NCI-H2227 treated with DMSO at 0.1 percent for 48 hours (cell line): ENCODE measurements around the gene RNF19B.
A peak's percentile ranks its signal among the peaks of the same experiment; 100 is the strongest.
"Not testable (repeated sequence)": the region's sequence is repeated elsewhere in the genome, so short reads cannot be mapped to it uniquely, and the experiment has no call there.

Source experiments
- DNase-seq: peaks from one replicate; lab custom pipeline; 2025; lab: John Stamatoyannopoulos, UW

The RNF19B gene, protein sequence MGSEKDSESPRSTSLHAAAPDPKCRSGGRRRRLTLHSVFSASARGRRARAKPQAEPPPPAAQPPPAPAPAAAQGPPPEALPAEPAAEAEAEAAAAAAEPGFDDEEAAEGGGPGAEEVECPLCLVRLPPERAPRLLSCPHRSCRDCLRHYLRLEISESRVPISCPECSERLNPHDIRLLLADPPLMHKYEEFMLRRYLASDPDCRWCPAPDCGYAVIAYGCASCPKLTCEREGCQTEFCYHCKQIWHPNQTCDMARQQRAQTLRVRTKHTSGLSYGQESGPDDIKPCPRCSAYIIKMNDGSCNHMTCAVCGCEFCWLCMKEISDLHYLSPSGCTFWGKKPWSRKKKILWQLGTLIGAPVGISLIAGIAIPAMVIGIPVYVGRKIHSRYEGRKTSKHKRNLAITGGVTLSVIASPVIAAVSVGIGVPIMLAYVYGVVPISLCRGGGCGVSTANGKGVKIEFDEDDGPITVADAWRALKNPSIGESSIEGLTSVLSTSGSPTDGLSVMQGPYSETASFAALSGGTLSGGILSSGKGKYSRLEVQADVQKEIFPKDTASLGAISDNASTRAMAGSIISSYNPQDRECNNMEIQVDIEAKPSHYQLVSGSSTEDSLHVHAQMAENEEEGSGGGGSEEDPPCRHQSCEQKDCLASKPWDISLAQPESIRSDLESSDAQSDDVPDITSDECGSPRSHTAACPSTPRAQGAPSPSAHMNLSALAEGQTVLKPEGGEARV

DNA sequence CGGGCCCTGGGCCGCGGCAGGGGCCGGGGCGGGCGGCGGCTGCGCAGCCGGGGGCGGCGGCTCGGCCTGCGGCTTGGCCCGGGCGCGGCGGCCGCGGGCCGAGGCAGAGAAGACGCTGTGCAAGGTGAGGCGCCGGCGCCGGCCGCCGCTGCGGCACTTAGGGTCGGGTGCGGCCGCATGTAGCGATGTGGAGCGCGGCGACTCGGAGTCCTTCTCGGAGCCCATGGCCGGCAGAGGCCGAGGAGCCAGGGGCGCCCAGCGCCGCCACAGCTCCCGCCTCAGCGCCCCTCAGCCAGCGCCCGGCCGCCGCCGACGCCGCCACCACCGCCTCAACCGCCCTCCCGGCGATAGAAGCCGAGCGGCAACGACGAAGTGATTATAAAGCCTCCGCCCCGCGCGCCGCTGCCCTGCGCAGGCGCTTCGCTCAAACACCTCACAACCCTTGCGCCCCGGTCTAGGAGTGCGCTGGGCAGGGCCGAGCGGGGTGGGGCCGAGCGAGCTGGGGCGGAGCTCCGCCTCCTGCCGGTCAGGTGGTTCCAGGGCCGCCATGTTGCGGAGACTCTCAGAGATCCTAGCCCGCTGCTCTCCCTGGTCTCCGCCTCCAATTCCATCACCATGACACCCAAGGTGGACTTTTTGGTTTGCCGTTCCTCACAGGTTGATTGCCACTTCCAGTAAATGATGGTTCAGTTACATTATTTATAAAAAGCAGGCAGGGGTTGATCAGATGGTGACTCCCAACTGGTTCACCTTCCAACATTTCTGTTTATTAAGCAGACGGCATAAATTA is at the start of gene RNF19B:
RNF19B (minus strand) TSS at position 349 of the 790 bp plus-strand sequence; CDS start at position 225, 124 bp downstream.
- peak; percentile 96 for DNase-seq

DNA sequence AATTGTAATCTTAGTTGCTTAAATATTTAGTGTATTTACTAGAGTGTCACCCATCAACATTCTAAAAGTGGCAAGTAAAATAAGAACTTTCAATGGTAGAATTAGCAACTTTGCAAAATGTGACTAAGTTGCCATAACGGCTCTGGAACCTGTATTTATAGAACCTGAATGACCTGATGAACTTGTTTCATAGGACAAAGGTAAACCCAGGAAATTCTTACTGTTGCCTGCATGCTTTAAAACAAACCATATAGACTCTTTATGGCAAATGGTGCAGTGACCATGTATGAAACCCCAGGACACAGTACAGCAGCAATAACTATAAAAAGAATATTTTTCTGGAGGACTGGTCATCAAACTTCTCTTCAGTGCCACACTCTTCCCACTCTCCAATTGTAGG is 49.2 kb upstream of the RNF19B start:
- DNase-seq = no peak

DNA sequence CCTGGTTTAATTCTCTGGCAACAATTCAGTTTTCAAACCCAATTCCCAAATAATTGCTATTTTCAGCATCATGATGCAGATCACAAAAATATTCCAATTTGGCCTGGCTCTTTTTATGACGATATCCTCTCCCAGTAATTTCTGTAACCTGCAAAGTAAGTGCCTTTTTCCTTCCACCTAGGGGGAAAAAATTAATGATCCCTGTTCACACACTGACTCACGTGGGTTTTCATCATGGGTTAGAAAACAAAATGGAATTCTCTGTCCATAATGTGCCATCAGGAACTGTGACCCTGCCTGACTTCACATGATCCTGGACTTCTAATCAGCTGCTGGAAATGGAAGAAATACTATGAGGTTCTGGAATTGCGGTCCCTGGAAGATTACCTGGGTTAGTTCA is 47.6 kb upstream of the RNF19B start:
- DNase-seq = no peak

DNA sequence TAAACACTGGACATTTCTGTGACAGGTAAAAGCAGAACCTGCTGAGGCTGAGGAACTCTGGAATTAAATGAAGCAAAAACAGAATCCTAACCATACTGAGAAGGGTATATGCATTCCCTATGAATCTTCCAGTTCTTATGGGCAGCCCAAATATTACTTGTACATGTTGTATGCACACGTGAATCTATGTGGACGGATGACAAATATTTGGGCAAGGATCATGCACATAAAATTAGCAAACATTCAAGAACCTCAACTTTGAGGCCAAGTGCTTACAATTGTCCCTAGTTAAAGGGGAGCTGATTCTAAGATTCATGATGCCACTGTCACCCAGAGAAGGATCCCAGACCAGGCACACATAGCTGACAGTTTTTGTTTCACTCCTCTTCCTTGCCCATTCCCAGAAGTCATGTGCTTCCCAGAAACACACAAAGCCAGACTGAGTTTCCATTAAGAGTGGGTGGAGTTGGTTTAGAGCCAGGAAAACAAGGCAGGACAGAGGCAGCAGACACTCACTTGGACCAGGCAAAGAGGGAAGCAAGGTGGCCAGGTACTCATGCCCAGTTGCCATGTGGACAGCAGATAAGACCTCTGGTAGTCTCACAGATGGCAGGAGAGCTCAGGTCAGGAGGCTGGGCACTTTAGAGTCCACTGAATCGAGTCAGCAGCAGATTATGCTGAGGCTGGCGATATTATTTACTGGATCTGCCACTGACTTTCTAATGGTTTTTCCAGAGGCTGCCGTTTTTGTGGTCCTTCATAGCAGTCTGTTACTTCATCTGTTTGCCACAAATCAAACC is 46.5 kb upstream of the RNF19B start:
- DNase-seq = no peak

DNA sequence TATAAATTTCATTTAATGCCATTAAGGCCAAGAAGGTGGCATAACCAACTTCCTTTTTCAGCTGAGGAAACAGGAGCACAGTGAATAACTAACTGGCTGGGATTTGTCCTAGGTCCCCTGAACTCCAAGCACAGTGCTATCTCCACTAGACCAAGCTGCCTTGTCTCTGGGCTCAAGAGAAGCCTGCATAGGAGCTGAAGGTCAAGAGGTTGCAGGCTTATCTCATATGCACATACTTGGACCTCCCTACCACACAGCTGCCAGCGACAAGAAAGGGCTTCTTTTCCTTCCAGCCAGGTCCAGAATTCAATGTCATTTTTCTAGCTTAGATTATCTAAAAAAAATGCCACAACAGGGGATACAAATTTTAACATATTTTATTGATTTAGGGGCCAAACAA is 45.0 kb upstream of the RNF19B start:
- DNase-seq = no peak

DNA sequence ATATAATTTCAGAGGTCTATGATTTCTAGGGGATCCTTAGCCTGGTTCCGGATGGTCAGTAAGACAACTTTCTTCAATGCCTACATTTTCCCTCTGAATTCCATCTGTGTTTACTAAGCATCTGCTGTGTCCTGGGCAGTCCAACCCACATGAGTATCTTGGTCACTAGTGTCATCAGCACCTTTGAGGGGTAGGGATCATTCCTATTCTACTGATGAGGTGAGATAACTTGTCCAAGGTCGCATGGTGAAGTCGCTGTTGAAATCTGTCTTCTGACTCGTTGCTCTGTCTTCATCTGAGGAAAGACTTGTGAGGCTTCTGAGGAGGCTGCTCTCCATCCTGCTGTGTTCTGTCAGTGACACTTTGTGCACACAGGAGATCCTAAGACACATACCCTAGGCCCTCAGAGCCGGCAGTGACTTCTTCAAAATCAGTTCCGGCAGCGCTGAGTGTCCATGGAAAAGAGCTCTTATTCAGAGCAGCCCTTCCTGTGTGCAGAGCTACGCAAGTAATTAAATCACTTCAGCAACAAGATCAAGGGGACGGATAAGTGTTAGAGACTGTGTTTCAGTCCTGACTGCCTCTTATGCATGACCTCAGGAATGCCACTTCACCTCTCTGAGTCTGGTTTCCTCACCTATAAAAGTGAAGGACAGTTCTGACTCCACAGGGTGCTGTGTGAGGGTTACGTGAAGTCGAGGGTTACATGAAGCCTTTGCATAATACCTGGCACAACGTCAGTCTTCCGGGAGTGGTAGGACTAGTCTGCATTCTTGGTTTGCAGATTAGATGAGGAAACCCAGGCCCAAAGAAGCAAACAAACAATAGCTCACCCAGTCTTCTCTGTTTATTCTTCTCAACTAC is 43.7 kb upstream of the RNF19B start:
- no peak for DNase-seq

DNA sequence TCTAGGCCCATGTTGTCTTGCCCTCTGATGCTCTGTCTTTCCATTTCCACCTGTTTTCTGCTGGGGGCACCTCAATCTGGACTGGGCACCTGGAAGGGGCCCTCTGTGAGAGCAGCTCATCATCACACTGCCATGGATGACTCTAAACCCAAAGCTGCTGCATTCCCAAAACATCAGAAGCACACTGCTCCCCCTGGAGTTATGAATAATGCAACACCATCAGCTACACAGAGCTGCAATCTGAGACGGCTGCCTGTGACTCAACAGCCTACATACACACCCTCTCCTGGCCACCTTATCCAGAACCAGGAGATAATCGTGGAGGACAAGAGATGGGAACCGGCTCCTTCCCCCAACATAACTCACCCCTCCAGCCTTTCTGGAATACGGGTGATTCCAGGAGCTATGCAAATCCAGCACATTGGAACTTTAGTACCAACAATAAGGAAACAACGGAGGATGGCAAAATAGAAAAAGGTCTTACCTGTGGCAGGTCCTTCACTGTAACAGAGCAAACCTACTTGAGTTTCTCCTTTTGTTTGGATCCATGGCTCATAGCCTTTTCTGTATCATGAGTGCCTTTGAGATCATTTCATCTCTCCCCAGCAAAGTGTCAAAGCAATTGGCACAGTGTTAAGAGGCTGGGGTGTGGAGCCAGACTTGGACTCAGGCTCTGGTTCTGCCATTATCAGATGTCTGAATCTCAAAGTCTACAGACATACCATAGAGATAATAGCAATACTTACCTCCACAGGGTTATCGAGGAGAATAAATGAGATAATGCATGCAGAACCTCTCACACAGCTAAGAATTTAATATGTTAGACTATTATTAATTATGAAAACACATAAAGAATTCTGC is 42.8 kb upstream of the RNF19B start:
- DNase-seq = no peak

DNA sequence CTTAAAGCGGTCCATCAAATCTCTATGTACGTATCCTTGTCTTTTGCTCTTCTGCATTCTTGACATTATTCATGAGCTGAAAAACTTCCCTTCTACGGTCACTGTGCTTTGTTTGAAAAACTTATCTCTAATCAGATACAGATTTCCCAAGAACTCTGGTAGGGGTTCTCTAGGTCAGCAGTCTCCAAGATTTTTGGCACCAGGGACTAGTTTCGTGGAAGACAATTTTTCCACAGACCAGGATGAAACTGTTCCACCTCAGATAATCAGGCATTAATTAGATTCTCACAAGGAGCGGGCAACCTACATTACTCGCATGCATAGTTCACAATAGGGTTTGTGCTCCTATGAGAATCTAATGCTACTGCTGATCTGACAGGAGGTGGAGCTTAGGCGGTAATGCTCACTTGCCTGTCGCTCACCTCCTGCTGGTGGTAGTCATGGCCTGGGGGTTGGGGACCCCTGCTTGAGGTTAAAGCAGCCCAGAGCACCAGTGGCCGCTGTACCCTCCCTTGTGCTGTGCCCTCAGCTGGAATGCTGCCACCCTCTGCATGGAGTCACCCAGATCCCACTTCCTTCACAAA is 41.3 kb upstream of the RNF19B start:
- DNase-seq = no peak

DNA sequence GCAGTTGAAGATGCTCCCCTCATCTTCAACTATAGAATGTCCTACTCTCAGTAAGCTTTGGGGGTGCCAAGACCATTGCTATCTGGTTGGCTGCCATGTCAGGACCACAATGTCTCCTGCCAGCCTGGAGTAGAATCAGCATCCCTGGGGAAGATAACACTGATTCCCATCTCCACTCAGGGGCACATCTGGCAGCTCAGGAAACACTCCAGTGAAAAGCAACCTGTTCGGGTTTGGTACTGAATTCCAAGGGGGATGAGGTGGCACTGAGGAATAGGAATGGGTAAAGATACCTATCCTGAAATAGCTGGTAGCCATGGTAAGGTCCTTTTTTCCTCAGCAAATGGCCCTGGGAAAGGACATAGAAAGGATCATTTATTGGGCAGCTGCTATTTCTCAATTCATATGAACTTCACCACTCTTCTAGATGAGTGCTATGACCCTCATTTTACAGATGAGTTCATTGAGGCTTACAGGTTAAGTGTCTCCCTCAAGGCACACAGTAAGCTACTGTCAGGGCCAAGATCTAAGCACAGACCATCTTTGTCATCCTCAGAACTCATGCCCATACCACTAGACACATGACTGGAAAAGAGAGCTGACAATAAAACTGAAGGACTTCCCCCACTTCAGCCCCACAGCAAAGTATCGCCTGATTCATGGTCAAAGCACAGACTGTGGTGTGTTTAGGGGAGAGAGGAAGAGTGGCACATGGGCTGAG is 40.7 kb upstream of the RNF19B start:
- DNase-seq = no peak

DNA sequence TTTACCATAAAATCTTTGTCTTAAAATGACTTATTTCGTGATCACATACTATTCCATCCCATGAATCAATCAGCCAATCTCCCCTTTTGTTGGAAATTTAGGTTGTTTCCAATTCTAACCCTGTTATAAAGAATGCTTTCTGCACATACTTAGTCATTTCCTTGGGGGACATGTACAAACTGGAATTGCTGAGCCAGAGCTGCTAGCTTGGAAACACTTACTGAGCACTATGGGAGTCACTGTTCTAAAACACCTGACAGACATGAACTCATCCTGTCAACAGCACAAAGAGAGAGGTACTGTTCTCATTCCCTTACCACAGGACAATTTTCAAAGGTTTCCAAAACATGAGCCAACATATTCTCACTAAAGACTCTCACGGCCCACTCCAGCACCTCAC is 40.0 kb upstream of the RNF19B start:
- no peak for DNase-seq

DNA sequence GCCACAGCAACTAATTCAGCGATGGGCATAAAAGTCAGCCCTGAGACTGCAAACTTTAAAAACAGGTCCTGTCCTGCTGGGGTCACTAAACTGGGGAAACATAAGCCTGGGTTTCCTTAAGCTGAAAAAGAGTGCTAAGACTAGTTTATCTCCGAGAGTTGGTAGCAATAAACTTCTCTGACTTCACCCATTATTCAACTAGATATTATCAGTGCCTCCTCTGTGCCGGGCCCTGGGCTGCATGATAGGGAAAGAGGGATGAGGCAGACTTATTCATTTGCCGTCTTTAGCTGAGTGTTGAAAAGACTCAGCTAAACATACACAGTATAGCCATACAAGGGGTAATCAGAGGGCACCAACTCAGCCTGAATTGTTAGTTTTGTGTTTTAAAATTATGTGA is 39.0 kb upstream of the RNF19B start:
- DNase-seq = no peak

DNA sequence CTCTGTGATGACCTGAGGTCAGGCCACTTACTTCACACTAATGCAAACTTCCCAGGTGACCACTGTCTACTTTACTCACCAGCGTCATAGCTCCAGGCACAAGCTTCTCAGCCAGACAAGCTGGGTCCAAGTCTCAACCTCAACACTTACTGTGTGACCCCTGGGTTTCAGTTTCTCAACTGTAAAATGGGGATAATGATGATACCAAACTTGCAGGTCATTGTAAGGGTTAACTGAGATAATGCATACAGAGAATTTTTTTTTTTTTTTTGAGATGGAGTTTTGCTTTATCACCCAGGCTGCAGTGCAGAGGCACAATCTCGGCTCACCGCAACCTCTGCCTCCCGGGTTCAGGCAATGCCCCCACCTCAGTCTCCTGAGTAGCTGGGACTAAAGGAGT is 37.4 kb upstream of the RNF19B start:
- no peak for DNase-seq

DNA sequence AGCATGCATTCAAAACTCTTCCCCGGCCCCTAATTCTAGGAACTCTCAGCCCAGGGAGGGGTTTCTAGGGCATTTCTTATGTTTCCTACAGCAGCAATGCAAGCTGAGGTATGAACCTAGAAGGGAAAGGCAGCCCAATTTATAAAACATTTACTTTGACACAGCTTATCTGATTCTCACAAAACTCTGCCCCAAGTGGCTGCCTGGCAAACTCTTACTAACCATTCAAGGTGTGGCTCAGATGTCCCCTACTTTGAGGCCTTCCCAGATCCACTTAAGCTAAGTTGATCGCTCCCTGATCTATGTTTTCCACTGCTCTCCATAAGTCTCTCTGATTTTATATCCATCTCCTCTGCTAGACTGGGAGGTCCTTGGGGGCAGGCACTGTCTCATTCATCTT is 36.7 kb upstream of the RNF19B start:
- no peak for DNase-seq

DNA sequence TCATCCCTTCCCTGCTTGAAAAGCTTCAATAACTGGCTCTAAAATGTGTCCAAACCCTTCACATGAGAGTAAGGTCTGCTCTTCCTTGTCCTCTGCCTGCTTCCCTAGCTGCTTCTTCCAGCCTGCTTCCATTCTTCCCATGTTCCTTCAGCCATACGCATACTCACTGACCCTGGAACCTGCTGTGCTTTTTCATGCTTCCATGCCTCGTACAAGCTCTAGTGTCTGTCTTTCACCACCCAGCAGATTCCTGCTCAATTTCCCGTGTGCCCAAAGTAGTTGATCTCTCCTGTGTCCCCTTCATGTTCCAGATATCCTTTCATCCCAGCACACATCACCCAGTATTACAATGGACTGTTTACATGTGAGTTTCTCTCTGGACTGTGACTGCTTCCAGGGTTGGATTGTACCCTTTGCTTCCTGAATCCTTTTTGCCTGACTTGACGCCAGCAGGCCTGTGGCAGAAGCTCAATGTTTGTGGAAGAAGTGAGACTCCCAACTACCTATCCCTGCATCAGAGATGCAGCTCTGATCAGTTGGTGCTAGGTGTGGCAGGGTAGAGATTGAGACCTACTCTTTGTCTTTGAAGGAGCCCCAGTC is 35.9 kb upstream of the RNF19B start:
- DNase-seq = no peak

DNA sequence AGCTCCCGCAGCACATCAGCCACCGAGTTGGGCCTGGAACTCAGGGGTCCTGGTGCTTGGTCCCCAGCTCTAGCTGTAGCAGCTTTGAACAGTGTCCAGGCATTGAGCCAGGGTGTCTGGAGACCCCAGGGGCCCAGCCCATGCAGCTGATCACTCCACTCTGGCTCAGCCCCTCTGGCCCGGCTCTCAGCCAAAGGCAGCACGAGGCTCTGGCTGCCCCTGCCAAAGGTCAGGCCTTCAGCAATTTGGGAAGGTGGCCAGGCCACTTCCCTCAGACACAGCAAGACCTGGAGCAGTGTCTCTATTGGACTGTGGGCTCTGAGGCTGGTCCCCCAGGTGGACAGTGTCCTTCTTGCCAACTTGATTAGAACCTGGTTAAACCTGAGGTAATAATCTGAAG is 34.4 kb upstream of the RNF19B start:
- DNase-seq = no peak

DNA sequence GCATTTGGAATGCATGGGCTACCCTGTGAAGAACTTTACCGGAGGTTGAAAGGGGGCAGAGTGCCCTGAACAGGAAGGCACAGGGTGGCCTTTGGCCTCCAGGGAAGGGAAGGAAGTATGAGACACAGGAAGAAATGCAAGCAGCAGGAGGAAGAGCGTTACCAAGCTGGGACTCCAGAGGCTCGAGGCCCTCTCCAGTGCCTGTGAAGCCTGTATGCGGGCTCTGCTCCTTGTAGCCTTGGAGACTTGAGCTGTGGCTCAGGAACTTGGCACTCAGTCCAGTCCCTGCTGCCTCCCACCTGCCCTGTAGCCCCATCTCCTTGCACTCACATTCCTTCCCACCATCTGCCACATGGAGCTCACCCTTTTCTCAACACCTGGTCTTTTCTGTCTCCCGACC is 33.5 kb upstream of the RNF19B start:
- no peak for DNase-seq

DNA sequence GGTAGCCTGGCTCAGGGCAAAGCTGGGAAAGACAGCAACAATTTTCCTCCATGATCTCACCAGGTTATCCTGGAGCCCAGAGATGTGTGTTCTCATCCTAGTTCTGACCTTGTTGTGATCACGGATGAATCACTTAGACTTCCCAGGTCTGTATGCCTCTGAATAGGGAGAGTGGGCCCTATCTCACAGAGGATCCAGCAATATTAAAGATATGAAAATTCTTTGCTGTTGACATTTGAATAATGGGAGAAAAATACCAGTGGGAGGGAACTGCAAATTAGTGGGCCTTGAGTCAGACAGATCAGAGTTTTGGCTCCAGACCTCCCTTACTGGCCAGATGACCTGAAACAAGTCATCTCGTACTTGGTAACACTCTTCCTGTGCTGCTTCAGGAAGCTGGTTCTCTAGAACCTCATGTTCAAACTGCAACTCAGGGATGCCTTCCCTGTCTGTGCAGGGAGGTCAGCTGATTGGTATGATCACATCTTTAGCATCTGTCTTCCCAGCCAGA is 32.8 kb upstream of the RNF19B start:
- no peak for DNase-seq

DNA sequence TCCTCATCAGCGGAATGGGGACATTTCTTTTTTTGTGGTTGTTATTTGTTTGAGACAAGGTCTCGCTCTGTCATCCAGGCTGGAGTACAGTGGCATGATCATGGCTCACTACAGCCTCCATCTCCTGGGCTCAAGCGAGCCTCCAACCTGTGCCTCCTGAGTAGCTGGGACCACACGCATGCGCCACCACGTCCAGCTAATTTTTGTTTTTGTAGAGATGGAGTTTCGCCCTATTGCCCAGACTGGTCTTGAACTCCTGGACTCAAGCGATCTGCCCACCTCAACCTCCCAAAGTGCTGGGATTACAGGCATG is 28.7 kb upstream of the RNF19B start:
- DNase-seq = not testable (repeated sequence)
